HCT116 (cell line): ENCODE measurements around the gene F2RL3. TPM values are rescaled to one million over a fixed set of nuclear protein-coding genes. Genes with fewer than 3 reads are reported as not detected.

Experiments used
- ATAC-seq: fragments of 200-7000 bp; cut with Tn5 transposase; 2 replicates; pipeline ENCODE4 v1.9.1; 2020; ENCODE audit warnings: mild to moderate bottlenecking, moderate library complexity
- BruUV-seq: library from RNA; stranded (reverse); fragments of 400-500 nt; replicated peaks from 2 replicates; lab custom pipeline; 2021; lab: Mats Ljungman, UMichigan
- CTCF ChIA-PET: fragments of 300-600 bp; sonication (Branson Sonifier 250); formaldehyde crosslinking; loops from one replicate; lab custom pipeline; 2021; ENCODE audit warnings: antibody characterized with exemption; lab: Charles Lee
- POLR2A ChIA-PET: fragments of 300-600, 350-600 bp; sonication (Branson Sonifier 250); formaldehyde crosslinking; loops from one replicate; lab custom pipeline; 2021; ENCODE audit warnings: antibody characterized with exemption; lab: Charles Lee
- RAD21 ChIA-PET, 2 experiments: fragments of 300-600 bp; sonication (Branson Sonifier 250); formaldehyde crosslinking; loops; one replicate each; lab custom pipeline; 2023; ENCODE audit warnings: low total read pairs in 2 of 2; ENCODE audit not compliant: uncharacterized antibody in 2 of 2, unreplicated experiment in 2 of 2, low non-redundant PET in 1 of 2; lab: Charles Lee
- DNase-seq: peaks from one replicate; pipeline ENCODE4 v3.0.0-alpha.2; 2010; ENCODE audit warnings: low read depth, low spot score
- H2AFZ ChIP-seq: fragments of 200-600 bp; shearing (Covaris generic), sonication (generic); 2 replicates; pipeline ENCODE4 v1.6.1; 2017; ENCODE audit warnings: low read depth, mixed run types, mixed read lengths, antibody characterized with exemption, low read length; ENCODE audit not compliant: poor library complexity, severe bottlenecking
- H3K27ac ChIP-seq: 2 replicates; pipeline ENCODE4 v1.5.1; 2012; ENCODE audit warnings: low read depth, low read length
- H3K27me3 ChIP-seq: fragments of 200-600 bp; sonication (generic); 2 replicates; pipeline ENCODE4 v1.6.1; 2016; ENCODE audit warnings: mixed run types, low read length, mixed read lengths; ENCODE audit not compliant: insufficient read depth
- H3K36me3 ChIP-seq, 2 experiments: fragments of 200-500 bp in 1 of 2; fragments of 200-600 bp in 1 of 2; sonication (Bioruptor generic) in 1 of 2; sonication (generic) in 1 of 2; 2 replicates each; pipeline versions ENCODE4 v1.5.1 to v1.6.1; 2014 to 2016; ENCODE audit warnings: low read length in 2 of 2, inconsistent platforms in 1 of 2, mixed read lengths in 1 of 2, mixed run types in 1 of 2; ENCODE audit not compliant: insufficient read depth in 2 of 2, control insufficient read depth in 1 of 2
- H3K4me1 ChIP-seq, 2 experiments: fragments of 200-600 bp in 1 of 2; sonication (generic) in 1 of 2; 2 replicates each; pipeline versions ENCODE4 v1.5.1 to v1.6.1; 2012 to 2017; ENCODE audit warnings: low read length in 2 of 2, inconsistent platforms in 1 of 2, mild to moderate bottlenecking in 1 of 2, mixed read lengths in 1 of 2, mixed run types in 1 of 2, moderate library complexity in 1 of 2; ENCODE audit not compliant: insufficient read depth in 2 of 2, control insufficient read depth in 1 of 2
- H3K4me2 ChIP-seq: fragments of 200-600 bp; sonication (generic); 2 replicates; pipeline ENCODE4 v1.6.1; 2017; ENCODE audit warnings: mixed run types, low read length, mixed read lengths
- H3K4me3 ChIP-seq, 2 experiments: fragments of 200-600 bp in 1 of 2; sonication (generic) in 1 of 2; replicated peaks in 1 of 2; 2 replicates each; pipeline ENCODE4 v1.5.1; 2011 to 2016; ENCODE audit warnings: low read length in 2 of 2, control low read depth in 1 of 2, low read depth in 1 of 2, mild to moderate bottlenecking in 1 of 2, mixed read lengths in 1 of 2, mixed run types in 1 of 2
- H3K79me2 ChIP-seq: fragments of 200-600 bp; sonication (generic); 2 replicates; pipeline ENCODE4 v1.6.1; 2017; ENCODE audit warnings: mild to moderate bottlenecking, mixed run types, low read length, moderate library complexity, mixed read lengths; ENCODE audit not compliant: insufficient read depth
- H3K9ac ChIP-seq: fragments of 200-600 bp; sonication (generic); 2 replicates; pipeline ENCODE4 v1.6.1; 2016; ENCODE audit warnings: low read length, mixed read lengths
- H3K9me2 ChIP-seq: fragments of 200-600 bp; sonication (generic), shearing (Covaris generic); 2 replicates; pipeline ENCODE4 v1.6.1; 2017; ENCODE audit warnings: mixed run types, mild to moderate bottlenecking, moderate library complexity; ENCODE audit not compliant: insufficient read depth
- H3K9me3 ChIP-seq, 2 experiments: fragments of 200-500 bp in 1 of 2; fragments of 200-600 bp in 1 of 2; sonication (Bioruptor generic) in 1 of 2; sonication (generic) in 1 of 2; 2 replicates each; pipeline ENCODE4 v1.6.1; 2014 to 2017; ENCODE audit warnings: low read length in 2 of 2, mixed read lengths in 2 of 2, inconsistent platforms in 1 of 2, low read depth in 1 of 2, mild to moderate bottlenecking in 1 of 2, mixed run types in 1 of 2, moderate library complexity in 1 of 2; ENCODE audit not compliant: control insufficient read depth in 1 of 2, insufficient read depth in 1 of 2
- H4K20me1 ChIP-seq: fragments of 200-600 bp; sonication (generic), shearing (Covaris generic); 2 replicates; pipeline ENCODE4 v1.6.1; 2017; ENCODE audit warnings: mixed run types, mild to moderate bottlenecking, moderate library complexity; ENCODE audit not compliant: insufficient read depth
- CEBPB ChIP-seq: IDR thresholded peaks from 2 replicates; pipeline ENCODE4 v1.6.1; 2012; ENCODE audit warnings: low read depth
- EZH2phosphoT487 ChIP-seq: fragments of 200-600 bp; IDR thresholded peaks from 2 replicates; pipeline ENCODE4 v1.6.1; 2018; ENCODE audit warnings: antibody characterized with exemption, borderline replicate concordance
- JUND ChIP-seq: IDR thresholded peaks from 2 replicates; pipeline ENCODE4 v1.6.1; 2012
- POLR2AphosphoS5 ChIP-seq: IDR thresholded peaks from 2 replicates; pipeline ENCODE4 v1.6.1; 2011; ENCODE audit warnings: mild to moderate bottlenecking, low read depth, low read length, moderate library complexity
- SIN3A ChIP-seq: IDR thresholded peaks from 2 replicates; pipeline ENCODE4 v1.6.1; 2012; ENCODE audit warnings: low read depth
- SRF ChIP-seq: IDR thresholded peaks from 2 replicates; pipeline ENCODE4 v1.6.1; 2012; ENCODE audit warnings: low read depth
- YY1 ChIP-seq: IDR thresholded peaks from 2 replicates; pipeline ENCODE4 v1.6.1; 2011; ENCODE audit warnings: low read length, low read depth, moderate library complexity, mild to moderate bottlenecking; ENCODE audit not compliant: insufficient replicate concordance; ENCODE audit errors: extremely low read depth
- ZFX ChIP-seq: fragments of 450-650 bp; IDR thresholded peaks from 2 replicates; pipeline ENCODE4 v1.6.1; 2017
- intact Hi-C: fragments of 100-400 bp; cut with micrococcal nuclease; formaldehyde crosslinking; loops from 2 replicates; pipeline ENCODE4 v1.10.0; 2022
- total RNA-seq: library from RNA; stranded (reverse); gene quantifications from one replicate; pipeline ENCODE4 v1.2.1, GENCODE V29; 2021; ENCODE audit not compliant: unreplicated experiment
- TF ChIP-seq, protein P1 (sequence below): IDR thresholded peaks from 2 replicates; pipeline ENCODE4 v1.6.1; 2012
- TF ChIP-seq, protein P2 (sequence below): IDR thresholded peaks from 2 replicates; pipeline ENCODE4 v1.6.1; 2012; ENCODE audit warnings: low read depth

The F2RL3 gene
- total RNA-seq, 1 experiment from 2014 or later = 0.10 TPM

DNA sequence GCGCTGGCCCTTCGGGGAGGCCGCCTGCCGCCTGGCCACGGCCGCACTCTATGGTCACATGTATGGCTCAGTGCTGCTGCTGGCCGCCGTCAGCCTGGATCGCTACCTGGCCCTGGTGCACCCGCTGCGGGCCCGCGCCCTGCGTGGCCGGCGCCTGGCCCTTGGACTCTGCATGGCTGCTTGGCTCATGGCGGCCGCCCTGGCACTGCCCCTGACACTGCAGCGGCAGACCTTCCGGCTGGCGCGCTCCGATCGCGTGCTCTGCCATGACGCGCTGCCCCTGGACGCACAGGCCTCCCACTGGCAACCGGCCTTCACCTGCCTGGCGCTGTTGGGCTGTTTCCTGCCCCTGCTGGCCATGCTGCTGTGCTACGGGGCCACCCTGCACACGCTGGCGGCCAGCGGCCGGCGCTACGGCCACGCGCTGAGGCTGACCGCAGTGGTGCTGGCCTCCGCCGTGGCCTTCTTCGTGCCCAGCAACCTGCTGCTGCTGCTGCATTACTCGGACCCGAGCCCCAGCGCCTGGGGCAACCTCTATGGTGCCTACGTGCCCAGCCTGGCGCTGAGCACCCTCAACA, 1.2 kb downstream of the F2RL3 start:
- ATAC-seq (no peak), DNase-seq (no peak)
- H3K27ac ChIP-seq = no peak overlapping the region
- H3K36me3 ChIP-seq = no peaks in the 10 kb centered on the region
- intact Hi-C loops = no loop called here
- H3K9me2 ChIP-seq = no peaks in the 10 kb centered on the region
- no peaks in the 10 kb centered on the region for H3K9me3 ChIP-seq
- H4K20me1 ChIP-seq = no peaks in the 10 kb centered on the region
- BruUV-seq = no TSS peak
- no peaks in the 10 kb centered on the region for H3K79me2 ChIP-seq
- H3K4me3 ChIP-seq = no peak overlapping the region
- H3K9ac ChIP-seq = no peak overlapping the region
- POLR2A ChIA-PET = no interaction called here
- CTCF ChIA-PET = no interaction called here
- H3K4me2 ChIP-seq = no peak overlapping the region
- TF ChIP-seq POLR2AphosphoS5 (no peak), SRF (no peak), SIN3A (no peak), JUND (no peak), CEBPB (no peak), EZH2phosphoT487 (no peak), YY1 (no peak), ZFX (no peak)
- TF ChIP-seq, protein P1, sequence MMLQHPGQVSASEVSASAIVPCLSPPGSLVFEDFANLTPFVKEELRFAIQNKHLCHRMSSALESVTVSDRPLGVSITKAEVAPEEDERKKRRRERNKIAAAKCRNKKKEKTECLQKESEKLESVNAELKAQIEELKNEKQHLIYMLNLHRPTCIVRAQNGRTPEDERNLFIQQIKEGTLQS = no peak
- TF ChIP-seq, protein P2, sequence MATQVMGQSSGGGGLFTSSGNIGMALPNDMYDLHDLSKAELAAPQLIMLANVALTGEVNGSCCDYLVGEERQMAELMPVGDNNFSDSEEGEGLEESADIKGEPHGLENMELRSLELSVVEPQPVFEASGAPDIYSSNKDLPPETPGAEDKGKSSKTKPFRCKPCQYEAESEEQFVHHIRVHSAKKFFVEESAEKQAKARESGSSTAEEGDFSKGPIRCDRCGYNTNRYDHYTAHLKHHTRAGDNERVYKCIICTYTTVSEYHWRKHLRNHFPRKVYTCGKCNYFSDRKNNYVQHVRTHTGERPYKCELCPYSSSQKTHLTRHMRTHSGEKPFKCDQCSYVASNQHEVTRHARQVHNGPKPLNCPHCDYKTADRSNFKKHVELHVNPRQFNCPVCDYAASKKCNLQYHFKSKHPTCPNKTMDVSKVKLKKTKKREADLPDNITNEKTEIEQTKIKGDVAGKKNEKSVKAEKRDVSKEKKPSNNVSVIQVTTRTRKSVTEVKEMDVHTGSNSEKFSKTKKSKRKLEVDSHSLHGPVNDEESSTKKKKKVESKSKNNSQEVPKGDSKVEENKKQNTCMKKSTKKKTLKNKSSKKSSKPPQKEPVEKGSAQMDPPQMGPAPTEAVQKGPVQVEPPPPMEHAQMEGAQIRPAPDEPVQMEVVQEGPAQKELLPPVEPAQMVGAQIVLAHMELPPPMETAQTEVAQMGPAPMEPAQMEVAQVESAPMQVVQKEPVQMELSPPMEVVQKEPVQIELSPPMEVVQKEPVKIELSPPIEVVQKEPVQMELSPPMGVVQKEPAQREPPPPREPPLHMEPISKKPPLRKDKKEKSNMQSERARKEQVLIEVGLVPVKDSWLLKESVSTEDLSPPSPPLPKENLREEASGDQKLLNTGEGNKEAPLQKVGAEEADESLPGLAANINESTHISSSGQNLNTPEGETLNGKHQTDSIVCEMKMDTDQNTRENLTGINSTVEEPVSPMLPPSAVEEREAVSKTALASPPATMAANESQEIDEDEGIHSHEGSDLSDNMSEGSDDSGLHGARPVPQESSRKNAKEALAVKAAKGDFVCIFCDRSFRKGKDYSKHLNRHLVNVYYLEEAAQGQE = no peak
- RAD21 ChIA-PET = no interaction called here
- no peaks in the 10 kb centered on the region for H3K4me1 ChIP-seq
- H3K27me3 ChIP-seq = no peaks in the 10 kb centered on the region
- no peak overlapping the region for H2AFZ ChIP-seq
